ENCODE measurements around the gene HAO1.

DNA sequence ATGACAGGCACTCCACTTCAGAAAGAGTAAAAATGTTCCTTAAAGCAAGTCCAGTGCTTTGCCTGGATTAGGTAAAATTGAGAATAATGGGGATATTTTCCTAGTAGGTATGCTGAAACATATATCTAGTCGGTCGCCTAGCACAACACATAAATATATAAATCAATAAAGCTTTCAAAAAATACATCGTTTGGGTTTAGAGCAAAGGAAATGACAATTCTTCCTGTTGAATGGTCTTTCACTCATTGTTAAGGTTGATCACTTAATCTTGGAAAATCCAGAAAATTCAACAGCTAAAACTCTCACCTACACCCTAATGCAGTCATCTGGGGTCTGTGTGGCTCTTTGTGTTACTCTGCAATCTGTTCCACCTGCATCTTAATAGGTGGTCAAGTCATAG, 13.9 kb downstream of the HAO1 start:
- TF ChIP-seq, protein P1, sequence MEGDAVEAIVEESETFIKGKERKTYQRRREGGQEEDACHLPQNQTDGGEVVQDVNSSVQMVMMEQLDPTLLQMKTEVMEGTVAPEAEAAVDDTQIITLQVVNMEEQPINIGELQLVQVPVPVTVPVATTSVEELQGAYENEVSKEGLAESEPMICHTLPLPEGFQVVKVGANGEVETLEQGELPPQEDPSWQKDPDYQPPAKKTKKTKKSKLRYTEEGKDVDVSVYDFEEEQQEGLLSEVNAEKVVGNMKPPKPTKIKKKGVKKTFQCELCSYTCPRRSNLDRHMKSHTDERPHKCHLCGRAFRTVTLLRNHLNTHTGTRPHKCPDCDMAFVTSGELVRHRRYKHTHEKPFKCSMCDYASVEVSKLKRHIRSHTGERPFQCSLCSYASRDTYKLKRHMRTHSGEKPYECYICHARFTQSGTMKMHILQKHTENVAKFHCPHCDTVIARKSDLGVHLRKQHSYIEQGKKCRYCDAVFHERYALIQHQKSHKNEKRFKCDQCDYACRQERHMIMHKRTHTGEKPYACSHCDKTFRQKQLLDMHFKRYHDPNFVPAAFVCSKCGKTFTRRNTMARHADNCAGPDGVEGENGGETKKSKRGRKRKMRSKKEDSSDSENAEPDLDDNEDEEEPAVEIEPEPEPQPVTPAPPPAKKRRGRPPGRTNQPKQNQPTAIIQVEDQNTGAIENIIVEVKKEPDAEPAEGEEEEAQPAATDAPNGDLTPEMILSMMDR (IDR thresholded peaks at IDR 0.05), result no peak
- TF ChIP-seq POLR2A (IDR thresholded peaks at IDR 0.05), result no peak

Measured in uterus (tissue), 2 donors.